Lung (tissue), 12 donors: ENCODE data around the gene WDR90. TPM values are rescaled to one million over a fixed set of nuclear protein-coding genes. Genes with fewer than 3 reads are reported as not detected.

Source experiments
- ATAC-seq: fragments of 200-7000 bp; cut with Tn5 transposase; one replicate; pipeline ENCODE4 v1.9.1; 2020; ENCODE audit warnings: moderate number of reproducible peaks; ENCODE audit not compliant: insufficient read depth, low FRiP score
- DNase-seq, 3 donors: peaks; one replicate each; pipeline ENCODE4 v3.0.0-alpha.2; 2013 to 2017
- H3K27ac ChIP-seq, 2 donors: one replicate each; pipeline ENCODE4 v1.5.1; 2013; ENCODE audit warnings: mild to moderate bottlenecking in 2 of 2, moderate library complexity in 2 of 2, control low read depth in 1 of 2, inconsistent platforms in 1 of 2, low read depth in 1 of 2, low read length in 1 of 2
- H3K27me3 ChIP-seq, 3 donors: one replicate each; pipeline ENCODE4 v1.5.1; 2013; ENCODE audit warnings: low read length in 2 of 3; ENCODE audit not compliant: control insufficient read depth in 3 of 3, insufficient read depth in 3 of 3
- H3K36me3 ChIP-seq, 4 donors: one replicate each; pipeline ENCODE4 v1.5.1; 2013; ENCODE audit warnings: low read length in 4 of 4, mild to moderate bottlenecking in 1 of 4, moderate library complexity in 1 of 4; ENCODE audit not compliant: control insufficient read depth in 4 of 4, insufficient read depth in 4 of 4
- H3K4me1 ChIP-seq, 5 donors: one replicate each; pipeline ENCODE4 v1.5.1; 2013; ENCODE audit warnings: low read length in 5 of 5, mild to moderate bottlenecking in 2 of 5, moderate library complexity in 1 of 5; ENCODE audit not compliant: control insufficient read depth in 5 of 5, insufficient read depth in 5 of 5
- H3K4me3 ChIP-seq: one replicate; pipeline ENCODE4 v1.5.1; 2013; ENCODE audit warnings: mild to moderate bottlenecking, control low read depth, moderate library complexity
- H3K9ac ChIP-seq, 2 donors: one replicate each; pipeline ENCODE4 v1.5.1; 2013; ENCODE audit warnings: low read length in 2 of 2, control low read depth in 1 of 2; ENCODE audit not compliant: insufficient read depth in 1 of 2
- H3K9me3 ChIP-seq, 4 donors: one replicate each; pipeline ENCODE4 v1.5.1; 2013; ENCODE audit warnings: low read length in 3 of 4, mild to moderate bottlenecking in 1 of 4, moderate library complexity in 1 of 4; ENCODE audit not compliant: control insufficient read depth in 4 of 4, insufficient read depth in 3 of 4
- WGBS, 2 donors: extraction: QIAGEN DNeasy Blood & Tissue Kit; methylation state at CpG; one replicate each; pipeline ENCODE4 v1.1.7; 2013; 5-methylcytosine and 5-hydroxymethylcytosine counted together
- polyA plus RNA-seq, 2 donors: library from polyadenylated mRNA; stranded (reverse); fragments of 200-250 nt; gene quantifications; one replicate each; pipeline ENCODE4 v1.2.1, GENCODE V29; 2013
- total RNA-seq, 2 donors: library from RNA; depleted of rRNA in 1 of 2; stranded (reverse); fragments of >200 nt in 1 of 2; gene quantifications; one replicate each; pipeline ENCODE4 v1.2.1, GENCODE V29; 2014 to 2021
- TF ChIP-seq, protein P1 (sequence below): IDR thresholded peaks from 2 replicates; pipeline ENCODE4 v1.5.1; 2012; ENCODE audit warnings: mild to moderate bottlenecking; ENCODE audit errors: control extremely low read depth, extremely low read depth
- donor health status: control.
- donor health status: control.
- donor health status: Bipolar disorder and iron deficiency.
- donor health status: healthy.
- donor health status: DM: yes; HTN: yes; CAD: no.

WDR90 gene
- total and polyA plus RNA-seq, 4 donors, result 18.6 to 74.2 (median 27.9) TPM

DNA sequence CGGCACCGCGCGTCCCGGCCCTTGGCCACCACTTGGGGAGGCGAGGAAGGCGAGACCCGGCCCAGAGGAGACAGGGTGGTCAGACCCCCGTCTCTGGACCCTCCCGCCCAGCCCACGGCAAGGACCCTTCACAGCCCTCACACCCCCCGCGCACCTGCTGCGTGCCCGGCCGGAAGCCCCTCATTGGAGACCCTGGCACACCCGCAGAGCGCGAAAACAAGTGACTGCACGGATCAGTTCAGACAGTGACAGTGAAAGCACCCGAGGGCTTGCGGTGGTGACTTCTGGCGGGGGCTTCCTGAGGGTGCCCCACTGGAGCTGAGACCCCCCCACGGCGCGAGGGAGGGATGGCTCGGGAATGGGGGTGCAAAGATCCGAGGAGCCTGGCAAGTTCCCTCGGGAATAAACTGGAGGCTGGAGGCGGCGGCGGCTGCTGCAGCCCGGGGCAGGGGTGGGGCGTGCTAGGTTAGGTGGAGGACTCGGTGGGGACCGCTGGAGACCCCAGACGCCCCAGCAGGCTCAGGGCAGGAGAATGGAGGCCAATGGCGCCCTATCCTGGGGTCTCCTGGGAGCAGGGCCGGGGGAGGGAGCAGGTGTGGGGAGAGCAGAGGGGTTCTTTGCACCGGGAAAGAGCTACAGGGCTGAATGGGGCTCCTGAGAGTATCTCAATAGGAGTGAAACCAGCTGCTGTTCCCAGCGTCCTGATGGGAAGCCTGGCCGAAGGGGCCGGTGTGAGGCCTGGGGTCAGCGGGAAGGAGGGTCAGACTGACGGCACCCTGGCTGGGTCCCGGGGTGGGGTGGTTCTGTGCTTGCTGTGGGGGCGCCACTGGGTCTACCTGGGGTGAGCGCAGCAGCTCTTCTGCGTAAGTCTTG, 57.3 kb downstream of the WDR90 start:
- Histone ChIP-seq H3K4me1 (no peaks in the 10 kb centered on the region), H3K36me3 (no peaks in the 10 kb centered on the region), H3K27me3 (peaks cover 11 to 64% (median 38%) of the 10 kb centered on the region in 3 donors), H3K4me3 (no peak overlapping the region), H3K9me3 (peaks cover 0 to 5% (median 0%) of the 10 kb centered on the region in 4 donors), H3K27ac (no peak overlapping the region), H3K9ac (no peak overlapping the region)
- no peak for ATAC-seq
- no peak for DNase-seq
- TF ChIP-seq, protein P1, sequence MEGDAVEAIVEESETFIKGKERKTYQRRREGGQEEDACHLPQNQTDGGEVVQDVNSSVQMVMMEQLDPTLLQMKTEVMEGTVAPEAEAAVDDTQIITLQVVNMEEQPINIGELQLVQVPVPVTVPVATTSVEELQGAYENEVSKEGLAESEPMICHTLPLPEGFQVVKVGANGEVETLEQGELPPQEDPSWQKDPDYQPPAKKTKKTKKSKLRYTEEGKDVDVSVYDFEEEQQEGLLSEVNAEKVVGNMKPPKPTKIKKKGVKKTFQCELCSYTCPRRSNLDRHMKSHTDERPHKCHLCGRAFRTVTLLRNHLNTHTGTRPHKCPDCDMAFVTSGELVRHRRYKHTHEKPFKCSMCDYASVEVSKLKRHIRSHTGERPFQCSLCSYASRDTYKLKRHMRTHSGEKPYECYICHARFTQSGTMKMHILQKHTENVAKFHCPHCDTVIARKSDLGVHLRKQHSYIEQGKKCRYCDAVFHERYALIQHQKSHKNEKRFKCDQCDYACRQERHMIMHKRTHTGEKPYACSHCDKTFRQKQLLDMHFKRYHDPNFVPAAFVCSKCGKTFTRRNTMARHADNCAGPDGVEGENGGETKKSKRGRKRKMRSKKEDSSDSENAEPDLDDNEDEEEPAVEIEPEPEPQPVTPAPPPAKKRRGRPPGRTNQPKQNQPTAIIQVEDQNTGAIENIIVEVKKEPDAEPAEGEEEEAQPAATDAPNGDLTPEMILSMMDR, result no peak
- 5 to 7% methylated on average over 42 to 49 of the region's 49 CpGs for WGBS, 2 donors

DNA sequence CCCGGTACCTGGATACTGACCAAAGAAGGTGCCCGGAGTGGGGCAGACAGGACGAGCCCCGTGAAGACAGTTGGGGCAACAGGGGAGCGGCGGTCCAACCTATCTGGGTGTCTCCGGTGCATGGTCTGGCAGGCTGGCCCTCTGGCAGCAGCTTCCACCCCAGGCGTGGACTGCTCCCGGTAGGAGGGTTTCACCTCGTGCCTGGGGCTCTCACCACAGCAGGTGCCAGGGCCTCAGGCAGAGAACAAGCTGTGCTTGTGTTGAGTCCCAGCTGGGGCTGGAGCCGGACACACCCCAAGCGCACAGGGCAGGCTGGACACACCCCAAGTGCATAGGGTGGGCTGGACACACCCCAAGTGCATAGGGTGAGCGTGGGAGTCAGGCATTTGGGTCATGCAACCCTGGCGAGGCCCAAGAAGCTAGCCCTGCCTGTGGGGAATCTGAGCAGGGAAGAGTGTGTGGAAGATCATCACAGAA, 57.9 kb downstream of the WDR90 start:
- H3K27ac ChIP-seq, result no peak overlapping the region
- peaks cover 0 to 5% (median 0%) of the 10 kb centered on the region in 4 donors for H3K9me3 ChIP-seq
- WGBS, 2 donors, result 37 to 55% methylated on average over 14 of the region's 14 CpGs
- peaks cover 11 to 59% (median 32%) of the 10 kb centered on the region in 3 donors for H3K27me3 ChIP-seq
- H3K36me3 ChIP-seq, result no peaks in the 10 kb centered on the region
- ATAC-seq (no peak), DNase-seq (no peak)
- no peaks in the 10 kb centered on the region for H3K4me1 ChIP-seq
- TF ChIP-seq, protein P1, result no peak
- no peak overlapping the region for H3K9ac ChIP-seq
- H3K4me3 ChIP-seq, result no peak overlapping the region

DNA sequence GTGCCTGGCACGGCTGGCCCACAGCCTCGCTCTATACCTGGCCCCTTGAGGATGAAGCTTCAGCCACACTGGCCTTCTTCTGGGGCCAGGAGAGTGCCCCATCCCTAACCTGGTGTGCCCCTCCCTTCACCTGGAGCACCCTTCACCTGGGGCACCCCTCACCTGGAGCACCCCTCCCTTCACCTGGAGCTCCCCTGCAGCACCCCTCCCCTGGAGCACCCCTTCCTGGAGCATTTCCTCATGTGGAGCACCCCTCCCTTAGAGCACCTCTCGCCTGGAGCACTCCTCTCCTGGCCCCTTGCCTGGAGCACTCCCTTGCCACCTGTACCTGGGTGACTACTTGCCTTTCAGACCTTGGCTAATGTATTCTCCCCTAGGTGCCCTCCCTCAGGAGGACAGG, 58.9 kb downstream of the WDR90 start:
- 58 to 63% methylated on average over 3 of the region's 3 CpGs for WGBS, 2 donors
- Histone ChIP-seq H3K27me3 (peaks cover 11 to 49% (median 28%) of the 10 kb centered on the region in 3 donors), H3K4me3 (no peak overlapping the region), H3K36me3 (no peaks in the 10 kb centered on the region), H3K27ac (no peak overlapping the region), H3K9me3 (peaks cover 0 to 5% (median 0%) of the 10 kb centered on the region in 4 donors), H3K9ac (no peak overlapping the region), H3K4me1 (no peaks in the 10 kb centered on the region)
- TF ChIP-seq, protein P1, result no peak
- ATAC-seq (no peak), DNase-seq (no peak)
